Measurements from ENCODE around the gene MICB.
"Not testable (repeated sequence)": the region's sequence is repeated elsewhere in the genome, so short reads cannot be mapped to it uniquely, and the experiment has no call there.

The MICB gene

DNA sequence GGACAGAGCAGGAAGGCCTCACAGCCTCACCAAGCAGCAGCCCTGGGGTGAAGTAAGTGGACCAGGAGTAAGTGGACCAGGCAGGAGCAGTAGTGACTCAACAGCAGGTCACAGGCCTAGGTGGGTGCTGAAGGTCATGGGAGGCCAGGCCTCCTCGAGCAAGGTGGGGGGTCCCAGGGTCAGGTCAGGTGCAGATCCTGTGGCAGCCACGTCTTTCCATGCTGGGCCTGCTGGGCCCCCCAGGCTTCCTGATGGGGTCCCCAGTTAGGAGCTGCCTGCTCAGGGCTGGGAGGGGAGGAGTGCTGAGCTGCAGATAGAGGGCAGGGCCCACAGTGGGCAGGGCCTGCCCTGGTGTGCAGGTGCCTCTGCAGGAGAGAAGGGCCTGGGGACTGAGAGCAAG lies 11.1 kb downstream of the MICB start:
- DNase-seq (ENCODE audit: low read depth) = not testable (repeated sequence)

- peak; percentile 23 for DNase-seq (ENCODE audit: low read depth)
These were observed 12.1 kb downstream of the MICB start for GRCh38 chr6:31510007-31510406.

- peak; percentile 72 for DNase-seq (ENCODE audit: low read depth)
These were observed 15.7 kb downstream of the MICB start for GRCh38 chr6:31513456-31514165.

DNA sequence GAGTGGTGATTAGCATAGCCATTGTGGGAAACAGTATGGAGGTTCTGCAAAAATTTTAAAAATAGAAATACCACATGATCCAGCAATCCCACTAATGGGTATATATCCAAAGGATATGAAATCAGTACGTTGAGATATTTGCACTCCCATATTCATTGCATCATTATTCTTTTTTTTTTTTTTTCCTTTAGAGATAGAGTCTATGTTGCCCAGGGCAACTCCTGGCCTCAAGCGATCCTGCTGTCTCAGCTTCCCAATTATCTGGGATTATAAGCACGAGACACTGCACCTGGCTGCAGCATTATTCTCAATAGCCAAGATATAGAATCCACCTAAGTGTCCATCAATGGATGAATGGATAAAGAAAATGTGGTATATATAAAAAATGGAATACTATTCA lies 23.9 kb downstream of the MICB start:
- DNase-seq (ENCODE audit: low read depth) = no peak

- DNase-seq (ENCODE audit: low read depth) = peak; percentile 12
These were observed 27.6 kb downstream of the MICB start for GRCh38 chr6:31525553-31525931.

DNA sequence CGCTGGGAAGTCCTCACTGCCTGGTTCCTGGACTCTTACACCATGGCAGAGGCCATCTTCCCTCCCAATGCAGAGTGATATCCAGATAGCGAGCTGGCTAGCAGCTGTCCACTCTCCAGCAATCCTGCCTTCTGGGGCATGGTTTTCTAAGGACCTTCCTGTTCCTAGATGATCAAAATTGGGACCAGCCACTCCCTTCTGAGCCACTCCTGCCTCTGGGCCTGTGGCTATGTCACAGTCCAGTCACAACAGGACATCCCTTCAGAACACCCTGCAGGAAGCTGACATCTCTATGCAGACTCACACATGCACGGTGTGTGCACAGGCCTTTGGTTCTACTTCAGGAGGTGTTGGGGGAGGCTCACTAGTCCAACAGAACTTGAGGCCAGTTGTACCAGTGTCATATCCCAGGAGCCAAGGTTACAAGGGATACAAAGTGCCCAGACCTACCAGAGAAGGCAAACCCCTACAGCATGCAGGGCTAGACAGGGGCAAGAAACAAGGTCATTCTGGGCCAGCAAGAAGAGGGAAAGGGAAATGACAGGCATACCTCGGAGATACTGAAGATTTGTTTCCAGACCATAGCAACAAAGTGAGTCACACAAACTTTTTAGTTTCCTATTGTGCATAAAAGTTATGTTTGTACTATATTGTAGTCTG lies 28.1 kb downstream of the MICB start:
- DNase-seq (ENCODE audit: low read depth) = peak; percentile 80

- DNase-seq (ENCODE audit: low read depth) = peak; percentile 20
These were observed 30.4 kb downstream of the MICB start for GRCh38 chr6:31528307-31528777.

GRCh38 chr6:31528821-31529328 lies 30.9 kb downstream of the MICB start, which contains the start of gene MCCD1:
TSS of gene MCCD1 (plus strand) at chr6:31528962. CDS start at chr6:31529015, 53 bp downstream.
- DNase-seq (ENCODE audit: low read depth) = peak; percentile 7

DNA sequence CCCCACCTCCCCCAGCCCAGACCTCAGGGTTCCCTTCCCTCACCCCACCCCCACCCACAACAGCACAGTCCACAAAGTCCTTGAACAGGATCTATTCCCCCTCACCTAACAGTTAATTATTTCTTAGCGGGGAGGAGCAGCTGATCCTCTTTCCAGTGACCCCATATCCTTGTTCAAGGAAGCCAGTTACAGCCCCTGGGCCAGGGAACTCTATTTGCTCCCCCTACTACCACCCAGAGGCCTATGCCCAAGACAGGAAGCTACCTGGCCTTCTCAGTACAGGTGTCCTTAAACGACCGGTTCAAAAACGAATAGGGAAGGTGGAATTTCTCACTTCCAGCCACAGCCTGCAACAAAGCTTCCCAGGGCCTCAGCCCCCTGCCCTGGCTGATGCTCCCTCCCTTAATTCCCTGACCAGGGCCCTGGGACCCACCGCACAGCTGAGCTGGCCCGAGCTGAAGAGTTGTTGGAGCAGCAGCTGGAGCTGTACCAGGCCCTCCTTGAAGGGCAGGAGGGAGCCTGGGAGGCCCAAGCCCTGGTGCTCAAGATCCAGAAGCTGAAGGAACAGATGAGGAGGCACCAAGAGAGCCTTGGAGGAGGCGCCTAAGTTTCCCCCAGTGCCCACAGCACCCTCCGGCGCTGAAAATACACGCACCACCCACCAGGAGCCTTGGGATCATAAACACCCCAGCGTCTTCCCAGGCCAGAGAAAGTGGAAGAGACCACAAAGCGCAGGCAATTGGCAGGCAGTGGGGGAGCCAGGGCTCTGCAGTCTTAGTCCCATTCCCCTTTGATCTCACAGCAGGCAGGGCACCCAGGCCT lies 31.6 kb downstream of the MICB start:
- DNase-seq (ENCODE audit: low read depth) = peak; percentile 13

GRCh38 chr6:31530659-31531058 lies 32.7 kb downstream of the MICB start:
- DNase-seq (ENCODE audit: low read depth) = no peak

GRCh38 chr6:31531162-31531561 lies 33.2 kb downstream of the MICB start:
- DNase-seq (ENCODE audit: low read depth) = no peak

DNA sequence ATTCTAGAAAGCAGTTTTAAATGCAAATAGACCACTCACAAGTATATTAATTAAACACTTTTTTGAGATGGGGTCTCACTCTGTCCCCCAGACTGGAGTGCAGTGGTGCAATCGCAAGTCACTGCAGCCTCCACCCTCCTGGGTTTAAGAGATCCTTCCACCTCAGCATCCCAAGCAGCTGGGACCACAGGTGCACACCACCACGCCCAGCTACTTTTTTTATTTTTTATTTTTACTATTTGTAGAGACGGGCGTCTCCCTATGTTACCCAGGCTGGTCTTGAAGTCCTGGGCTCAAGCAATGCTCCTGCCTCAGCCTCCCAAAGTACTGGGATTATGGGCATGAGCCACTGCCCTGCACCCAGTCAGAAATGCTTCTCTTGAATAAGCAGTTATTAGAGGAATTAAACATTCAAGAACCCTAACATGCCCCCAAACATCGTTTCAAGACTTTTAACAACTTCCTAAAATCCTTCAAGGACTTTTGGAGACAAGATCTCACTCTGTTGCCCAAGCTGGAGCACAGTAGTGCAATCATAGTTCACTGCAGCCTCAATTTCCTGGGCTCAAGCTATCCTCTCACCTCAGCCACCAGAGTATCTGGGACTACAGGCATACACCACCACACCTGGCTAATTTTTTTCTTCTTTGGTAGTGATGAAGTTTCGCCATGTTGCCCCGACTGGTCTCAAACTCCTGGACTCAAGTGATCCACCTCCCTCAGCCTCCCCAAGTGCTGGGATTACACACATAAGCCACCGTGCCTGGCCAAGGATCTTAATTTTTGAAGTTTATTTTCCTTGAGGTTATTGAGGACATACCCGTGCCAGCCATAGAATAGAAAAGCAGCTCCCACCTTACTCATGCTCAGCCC lies 34.1 kb downstream of the MICB start:
- DNase-seq (ENCODE audit: low read depth) = no peak

- no peak for DNase-seq (ENCODE audit: low read depth)
These were observed 34.9 kb downstream of the MICB start for GRCh38 chr6:31532644-31533454.

GRCh38 chr6:31533455-31533841 lies 35.5 kb downstream of the MICB start:
- DNase-seq (ENCODE audit: low read depth) = no peak

DNA sequence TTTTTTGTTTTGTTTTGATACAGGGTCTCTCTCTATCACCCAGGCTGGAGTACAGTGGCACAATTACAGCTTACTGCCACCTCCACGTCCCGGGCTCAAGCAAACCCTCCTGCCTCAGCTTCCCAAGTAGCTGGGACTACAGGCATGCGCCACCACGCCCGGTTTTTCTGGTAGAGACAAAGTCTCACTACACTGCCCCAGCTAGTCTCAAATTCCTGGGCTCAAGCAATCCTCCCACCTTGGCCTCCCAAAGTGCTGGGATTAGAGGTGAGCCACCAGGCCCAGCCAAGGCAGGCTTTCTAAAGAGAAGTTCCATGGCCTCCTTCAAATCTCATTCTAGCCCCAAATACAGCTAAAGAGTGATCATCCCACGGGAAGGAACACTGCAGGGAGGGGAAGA lies 36.1 kb downstream of the MICB start:
- DNase-seq (ENCODE audit: low read depth) = no peak

- DNase-seq (ENCODE audit: low read depth) = no peak
These were observed 36.6 kb downstream of the MICB start for GRCh38 chr6:31534521-31535040.

DNA sequence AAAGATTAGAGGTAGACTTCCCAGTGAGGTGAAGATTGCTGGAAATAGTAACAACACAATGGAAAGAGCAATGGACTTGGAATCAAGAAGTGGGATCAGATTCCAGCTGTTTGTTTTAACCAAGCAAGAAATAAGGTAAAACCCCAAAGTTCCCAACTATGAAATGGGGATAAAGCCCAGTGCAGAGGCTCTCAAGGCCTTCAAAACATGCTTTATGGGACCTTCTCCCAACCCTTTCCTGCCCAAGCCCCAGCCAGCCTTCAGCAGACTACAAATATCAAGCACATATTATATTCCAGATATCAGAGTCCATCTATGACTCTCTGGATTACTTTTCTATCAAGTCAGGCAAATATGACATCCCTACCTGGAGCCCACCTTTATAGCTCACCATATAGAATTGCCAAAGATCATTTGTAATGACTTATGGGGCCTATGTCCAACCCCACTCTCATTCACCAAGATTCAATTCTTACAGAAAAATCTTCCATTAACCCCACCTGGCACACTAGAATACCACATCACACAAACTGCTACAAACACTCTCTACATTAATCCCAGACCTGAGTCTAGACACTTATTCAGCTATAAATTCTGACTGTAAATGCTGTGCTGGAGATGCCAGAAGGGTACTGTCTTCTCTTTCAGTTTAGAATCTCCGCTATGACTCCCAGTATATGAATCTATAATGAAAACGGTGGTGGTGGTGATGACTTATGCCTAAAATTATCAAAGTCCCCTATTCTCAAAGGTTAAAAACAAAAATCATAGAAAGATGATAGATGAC lies 37.8 kb downstream of the MICB start:
- no peak for DNase-seq (ENCODE audit: low read depth)

GRCh38 chr6:31538805-31539400 lies 41.0 kb downstream of the MICB start:
- no peak for DNase-seq (ENCODE audit: low read depth)

- DNase-seq (ENCODE audit: low read depth) = no peak
These were observed 42.7 kb downstream of the MICB start for GRCh38 chr6:31540640-31541039.
